A673 (cell line): Measurements from ENCODE around the gene RNGTT. TPM values are rescaled to one million over a fixed set of nuclear protein-coding genes. Genes with fewer than 3 reads are reported as not detected.

Experiments used
- BruUV-seq: library from RNA; stranded (reverse); fragments of 400-500 nt; replicated peaks from 2 replicates; lab custom pipeline; 2021; lab: Mats Ljungman, UMichigan
- CTCF ChIA-PET: fragments of 300-600 bp; sonication (Branson Sonifier 250); formaldehyde crosslinking; loops from one replicate; lab custom pipeline; 2022; ENCODE audit warnings: antibody characterized with exemption; lab: Charles Lee
- POLR2A ChIA-PET: fragments of 300-600 bp; sonication (Branson Sonifier 250); formaldehyde crosslinking; loops from one replicate; lab custom pipeline; 2022; ENCODE audit warnings: antibody characterized with exemption; ENCODE audit not compliant: low non-redundant PET; lab: Charles Lee
- DNase-seq: peaks from one replicate; pipeline ENCODE4 v3.0.0-alpha.2; 2015; ENCODE audit warnings: low spot score
- H3K27ac ChIP-seq: fragments of 200-600 bp; sonication (generic); 2 replicates; pipeline ENCODE4 v1.5.1; 2016; ENCODE audit warnings: mixed run types, low read depth, mild to moderate bottlenecking, mixed read lengths, antibody characterized with exemption, low read length; ENCODE audit not compliant: poor library complexity, severe bottlenecking
- H3K27me3 ChIP-seq: fragments of 200-600 bp; sonication (generic); replicated peaks from 2 replicates; pipeline ENCODE4 v1.6.1; 2017; ENCODE audit warnings: mixed run types, low read depth, mild to moderate bottlenecking, mixed read lengths, antibody characterized with exemption, low read length; ENCODE audit not compliant: insufficient read depth, poor library complexity
- H3K36me3 ChIP-seq: fragments of 200-600 bp; sonication (generic); 2 replicates; pipeline ENCODE4 v1.6.1; 2016; ENCODE audit warnings: mixed run types, mild to moderate bottlenecking, mixed read lengths, antibody characterized with exemption, low read length; ENCODE audit not compliant: insufficient read depth, poor library complexity, severe bottlenecking
- H3K4me1 ChIP-seq: fragments of 200-600 bp; sonication (generic); 2 replicates; pipeline ENCODE4 v1.6.1; 2017; ENCODE audit warnings: mixed run types, mild to moderate bottlenecking, mixed read lengths, antibody characterized with exemption, low read length; ENCODE audit not compliant: insufficient read depth, poor library complexity, severe bottlenecking
- H3K4me3 ChIP-seq: fragments of 200-600 bp; sonication (generic); 2 replicates; pipeline ENCODE4 v1.5.1; 2016; ENCODE audit warnings: low read depth, mixed run types, mild to moderate bottlenecking, mixed read lengths, low read length; ENCODE audit not compliant: poor library complexity, severe bottlenecking
- H3K9me3 ChIP-seq: fragments of 200-600 bp; sonication (generic); 2 replicates; pipeline ENCODE4 v1.6.1; 2016; ENCODE audit warnings: mixed run types, low read depth, mild to moderate bottlenecking, mixed read lengths, antibody characterized with exemption, low read length; ENCODE audit not compliant: poor library complexity, severe bottlenecking
- EZH2 ChIP-seq: fragments of 200-600 bp; sonication (generic); IDR thresholded peaks from 2 replicates; pipeline ENCODE4 v1.6.1; 2017; ENCODE audit warnings: borderline replicate concordance, low read depth, mild to moderate bottlenecking, mixed read lengths, antibody characterized with exemption, low read length; ENCODE audit not compliant: poor library complexity, severe bottlenecking
- intact Hi-C: fragments of 100-400 bp; cut with micrococcal nuclease; formaldehyde crosslinking; loops from one replicate; pipeline ENCODE4 v1.10.0; 2022; ENCODE audit not compliant: unreplicated experiment
- total RNA-seq: library from RNA; stranded (reverse); gene quantifications from 2 replicates; pipeline ENCODE4 v1.2.3, GENCODE V29; 2021
- TF ChIP-seq, protein P1 (sequence below): fragments of 300-800, 200-600 bp; sonication (generic); conservative IDR thresholded peaks from 2 replicates; pipeline ENCODE4 v1.5.1; 2017; ENCODE audit warnings: low read depth, mild to moderate bottlenecking, antibody characterized with exemption, low read length, moderate library complexity, mixed read lengths

RNGTT gene
- total RNA-seq, 1 experiment from 2014 or later, result 31.8 TPM

DNA sequence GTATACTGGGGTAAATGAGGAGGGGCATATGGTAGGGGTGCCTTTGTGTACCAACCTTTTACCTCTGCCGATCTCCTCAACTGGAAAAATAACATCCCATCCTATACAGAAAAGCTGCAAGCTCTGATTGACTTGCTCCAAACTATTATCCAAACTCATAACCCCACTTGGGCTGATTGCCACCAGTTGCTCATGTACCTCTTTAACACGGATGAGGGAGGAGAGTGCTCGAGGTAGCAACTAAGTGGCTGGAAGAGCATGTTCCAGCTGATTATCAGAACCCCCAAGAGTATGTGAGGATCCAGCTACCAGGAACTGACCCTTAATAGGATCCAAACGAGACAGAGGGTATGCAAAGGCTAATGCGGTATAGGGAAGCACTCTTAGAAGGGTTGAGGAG is 299.6 kb downstream of the RNGTT start:
- ChIA-PET CTCF (no interaction called here), POLR2A (no interaction called here)
- H3K27me3 ChIP-seq, result no peaks in the 10 kb centered on the region
- BruUV-seq, result no TSS peak
- H3K4me1 ChIP-seq, result no peaks in the 10 kb centered on the region
- no peak overlapping the region for H3K27ac ChIP-seq
- no peaks in the 10 kb centered on the region for H3K9me3 ChIP-seq
- no peaks in the 10 kb centered on the region for H3K36me3 ChIP-seq
- H3K4me3 ChIP-seq, result no peak overlapping the region
- no peak for DNase-seq
- no peak for TF ChIP-seq EZH2
- intact Hi-C loops, result no loop called here

GRCh38 chr6:88662653-88663174 is 300.7 kb downstream of the RNGTT start:
- CTCF ChIA-PET, result interaction anchor here (0.6 kb wide), 1 partner anchor 577 kb away, joined by 3 read pairs; no protein-coding TSS in a partner anchor
- H3K9me3 ChIP-seq, result no peaks in the 10 kb centered on the region

GRCh38 chr6:88662163-88662580 is 301.2 kb downstream of the RNGTT start:
- POLR2A ChIA-PET, result no interaction called here
- DNase-seq, result no peak
- CTCF ChIA-PET, result no interaction called here
- TF ChIP-seq, protein P1, sequence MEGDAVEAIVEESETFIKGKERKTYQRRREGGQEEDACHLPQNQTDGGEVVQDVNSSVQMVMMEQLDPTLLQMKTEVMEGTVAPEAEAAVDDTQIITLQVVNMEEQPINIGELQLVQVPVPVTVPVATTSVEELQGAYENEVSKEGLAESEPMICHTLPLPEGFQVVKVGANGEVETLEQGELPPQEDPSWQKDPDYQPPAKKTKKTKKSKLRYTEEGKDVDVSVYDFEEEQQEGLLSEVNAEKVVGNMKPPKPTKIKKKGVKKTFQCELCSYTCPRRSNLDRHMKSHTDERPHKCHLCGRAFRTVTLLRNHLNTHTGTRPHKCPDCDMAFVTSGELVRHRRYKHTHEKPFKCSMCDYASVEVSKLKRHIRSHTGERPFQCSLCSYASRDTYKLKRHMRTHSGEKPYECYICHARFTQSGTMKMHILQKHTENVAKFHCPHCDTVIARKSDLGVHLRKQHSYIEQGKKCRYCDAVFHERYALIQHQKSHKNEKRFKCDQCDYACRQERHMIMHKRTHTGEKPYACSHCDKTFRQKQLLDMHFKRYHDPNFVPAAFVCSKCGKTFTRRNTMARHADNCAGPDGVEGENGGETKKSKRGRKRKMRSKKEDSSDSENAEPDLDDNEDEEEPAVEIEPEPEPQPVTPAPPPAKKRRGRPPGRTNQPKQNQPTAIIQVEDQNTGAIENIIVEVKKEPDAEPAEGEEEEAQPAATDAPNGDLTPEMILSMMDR, result no peak
- TF ChIP-seq EZH2, result no peak
- no peaks in the 10 kb centered on the region for H3K27me3 ChIP-seq
- H3K27ac ChIP-seq, result no peak overlapping the region
- intact Hi-C loops, result no loop called here
- H3K36me3 ChIP-seq, result no peaks in the 10 kb centered on the region
- H3K9me3 ChIP-seq, result no peaks in the 10 kb centered on the region
- BruUV-seq, result no TSS peak
- no peak overlapping the region for H3K4me3 ChIP-seq
- H3K4me1 ChIP-seq, result no peaks in the 10 kb centered on the region

More at GRCh38 chr6:88662653-88663174, 300.7 kb downstream of the RNGTT start:
- DNase-seq, result no peak
- TSS peak; percentile 19 for BruUV-seq
- Histone ChIP-seq H3K27me3 (no peaks in the 10 kb centered on the region), H3K4me3 (no peak overlapping the region), H3K27ac (no peak overlapping the region), H3K36me3 (no peaks in the 10 kb centered on the region), H3K4me1 (no peaks in the 10 kb centered on the region)
- TF ChIP-seq, protein P1, result no peak
- no peak for TF ChIP-seq EZH2
- POLR2A ChIA-PET, result no interaction called here
- intact Hi-C loops, result no loop called here

DNA sequence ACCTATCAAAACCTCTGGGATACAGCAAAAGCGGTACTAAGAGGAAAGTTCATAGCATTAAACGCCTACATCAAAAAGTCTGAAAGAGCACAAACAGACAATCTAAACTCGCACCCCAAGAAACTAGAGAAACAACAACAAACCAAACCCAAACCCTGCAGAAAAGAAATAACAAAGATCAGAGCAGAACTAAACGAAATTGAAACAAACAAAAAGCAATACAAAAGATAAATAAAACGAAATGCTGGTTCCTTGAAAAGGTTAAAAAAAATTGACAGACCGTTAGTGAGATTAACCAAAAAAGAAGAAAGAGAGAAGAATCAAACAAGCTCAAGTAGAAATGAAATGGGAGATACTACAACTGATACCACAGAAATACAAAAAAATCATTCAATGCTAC is 302.3 kb downstream of the RNGTT start:
- CTCF ChIA-PET, result no interaction called here
- no TSS peak for BruUV-seq
- intact Hi-C loops, result no loop called here

More for the DNA sequence above, 302.3 kb downstream of the RNGTT start:
- POLR2A ChIA-PET, result no interaction called here
- no peak overlapping the region for H3K4me3 ChIP-seq
- H3K4me1 ChIP-seq, result no peaks in the 10 kb centered on the region
- no peaks in the 10 kb centered on the region for H3K9me3 ChIP-seq
- TF ChIP-seq EZH2, result no peak
- TF ChIP-seq, protein P1, result no peak
- no peak for DNase-seq
- H3K27me3 ChIP-seq, result no peaks in the 10 kb centered on the region
- no peaks in the 10 kb centered on the region for H3K36me3 ChIP-seq
- H3K27ac ChIP-seq, result no peak overlapping the region
